NCI-H345 treated with DMSO at 0.1 percent for 48 hours (cell line): Measurements from ENCODE around the gene PLBD2.

Experiments used
- DNase-seq: peaks from one replicate; lab custom pipeline; 2025; ENCODE audit not compliant: unreplicated experiment; lab: John Stamatoyannopoulos, UW

Gene PLBD2

DNA sequence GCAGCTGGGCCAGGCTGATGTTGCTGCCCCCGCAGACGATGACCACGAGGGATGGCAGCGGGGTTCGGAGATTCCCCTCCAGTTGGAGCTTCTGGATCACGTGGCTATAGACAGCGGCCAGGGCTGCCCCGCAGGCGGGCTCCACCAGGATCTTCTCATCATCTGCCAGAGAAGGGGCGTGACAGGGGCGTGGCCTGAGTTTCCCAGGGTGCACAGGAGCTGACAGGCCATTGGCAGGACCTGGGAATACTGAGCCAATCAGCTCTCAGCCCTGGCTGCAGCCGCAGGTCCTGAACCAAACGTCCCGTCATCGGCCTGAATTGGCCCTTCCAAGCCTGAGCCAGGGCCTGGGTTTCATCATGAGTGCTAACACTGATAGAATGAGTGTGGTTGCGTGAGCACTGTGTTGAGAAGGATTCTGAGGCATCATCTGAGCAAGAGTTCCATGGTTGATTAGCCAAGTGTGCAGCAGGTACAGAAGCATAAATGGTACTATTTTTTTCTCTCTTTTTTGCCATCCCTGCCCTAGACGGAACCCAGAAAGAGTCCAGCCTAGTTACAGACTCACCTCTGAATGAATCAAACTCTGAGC lies 34.7 kb downstream of the PLBD2 start:
- DNase-seq, result no peak

DNA sequence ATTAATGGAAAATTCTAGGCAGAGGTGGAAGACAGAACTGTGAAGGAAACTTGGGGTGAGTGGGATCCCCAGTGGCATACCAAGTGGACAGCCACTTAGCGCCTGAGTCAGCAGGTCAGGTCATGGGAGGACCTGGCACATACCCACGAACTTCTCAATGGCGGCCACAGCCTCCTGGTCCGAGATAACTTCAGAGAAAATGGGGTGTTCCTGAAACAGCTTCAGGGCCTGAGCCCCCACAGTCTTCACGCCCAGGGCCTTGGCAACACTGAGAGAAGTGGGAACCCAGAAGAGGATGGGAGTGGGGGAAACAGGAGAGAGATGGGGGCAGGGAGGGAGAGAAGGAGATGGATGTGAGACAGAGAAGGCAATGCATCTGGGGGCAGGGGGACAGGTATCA lies 35.4 kb downstream of the PLBD2 start:
- DNase-seq, result no peak

DNA sequence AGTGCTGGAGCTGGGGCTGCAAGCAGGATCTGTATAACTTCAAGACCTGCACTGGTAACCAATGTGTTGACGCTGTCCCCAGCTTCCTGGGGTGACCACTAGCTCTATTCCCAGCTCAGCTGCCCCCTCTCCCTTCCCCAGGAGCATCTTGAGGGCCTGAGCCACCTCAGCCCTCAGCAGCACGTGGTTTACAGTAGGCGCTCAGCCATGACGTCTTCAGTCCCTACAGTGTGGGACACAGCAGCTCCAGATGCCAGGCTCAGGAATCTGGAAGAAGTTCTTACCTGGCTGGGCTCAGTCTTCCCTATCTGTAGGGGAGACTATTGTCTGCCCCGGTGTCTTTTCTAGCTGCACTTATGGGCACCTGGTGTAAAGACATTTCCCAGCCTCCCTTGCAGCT lies 36.7 kb downstream of the PLBD2 start:
- DNase-seq, result no peak

DNA sequence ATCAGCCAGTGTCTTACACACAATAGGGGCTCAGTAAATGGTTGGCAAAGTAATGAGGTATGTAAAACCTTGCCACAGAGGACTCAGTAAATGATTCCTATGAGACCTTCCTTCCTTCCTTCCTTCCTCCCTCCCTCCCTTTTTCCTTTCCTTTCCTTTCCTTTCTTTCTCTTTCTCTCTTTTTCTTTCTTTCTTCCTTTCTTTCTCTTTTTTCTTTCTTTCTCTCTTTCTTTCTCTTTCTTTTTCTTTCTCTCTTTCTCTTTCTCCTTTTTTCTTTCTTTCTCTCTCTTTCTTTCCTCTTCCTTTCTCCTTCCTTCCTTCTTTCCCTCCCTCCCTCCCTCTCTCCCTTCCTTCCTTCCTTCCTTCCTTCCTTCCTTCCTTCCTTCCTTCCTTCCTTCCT lies 37.8 kb downstream of the PLBD2 start:
- DNase-seq, result no peak

DNA sequence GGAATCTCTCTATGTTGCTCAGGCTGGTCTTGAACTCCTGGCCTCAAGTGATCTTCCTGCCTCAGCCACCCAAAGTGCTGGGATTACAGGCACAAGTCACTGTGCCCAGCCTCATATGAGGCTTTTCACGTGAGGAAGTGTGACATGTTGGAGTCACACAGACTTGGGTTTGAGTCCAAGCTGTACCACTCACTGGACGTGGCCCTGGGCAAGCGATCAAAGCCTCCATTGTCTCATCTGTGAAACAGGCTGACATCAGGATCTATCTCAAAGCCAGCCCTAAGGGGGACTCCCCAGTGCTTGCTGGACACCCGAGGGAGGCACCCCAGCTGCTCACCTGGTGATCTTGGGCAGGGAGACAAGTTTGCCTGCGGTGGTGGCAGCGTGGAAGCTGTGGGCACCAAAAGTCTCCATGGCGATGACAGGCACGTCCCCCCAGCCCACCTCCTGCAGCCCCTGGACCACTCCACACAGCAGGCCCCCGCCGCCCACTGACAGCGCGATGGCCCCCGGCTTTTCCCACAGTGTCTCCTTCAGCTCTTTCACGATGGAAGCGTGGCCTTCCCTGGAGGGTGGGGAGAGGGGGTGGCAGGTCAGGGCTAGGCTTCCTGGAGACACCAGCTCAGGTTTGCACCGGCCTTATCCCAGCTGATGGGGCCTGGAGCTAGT lies 38.6 kb downstream of the PLBD2 start:
- no peak for DNase-seq

DNA sequence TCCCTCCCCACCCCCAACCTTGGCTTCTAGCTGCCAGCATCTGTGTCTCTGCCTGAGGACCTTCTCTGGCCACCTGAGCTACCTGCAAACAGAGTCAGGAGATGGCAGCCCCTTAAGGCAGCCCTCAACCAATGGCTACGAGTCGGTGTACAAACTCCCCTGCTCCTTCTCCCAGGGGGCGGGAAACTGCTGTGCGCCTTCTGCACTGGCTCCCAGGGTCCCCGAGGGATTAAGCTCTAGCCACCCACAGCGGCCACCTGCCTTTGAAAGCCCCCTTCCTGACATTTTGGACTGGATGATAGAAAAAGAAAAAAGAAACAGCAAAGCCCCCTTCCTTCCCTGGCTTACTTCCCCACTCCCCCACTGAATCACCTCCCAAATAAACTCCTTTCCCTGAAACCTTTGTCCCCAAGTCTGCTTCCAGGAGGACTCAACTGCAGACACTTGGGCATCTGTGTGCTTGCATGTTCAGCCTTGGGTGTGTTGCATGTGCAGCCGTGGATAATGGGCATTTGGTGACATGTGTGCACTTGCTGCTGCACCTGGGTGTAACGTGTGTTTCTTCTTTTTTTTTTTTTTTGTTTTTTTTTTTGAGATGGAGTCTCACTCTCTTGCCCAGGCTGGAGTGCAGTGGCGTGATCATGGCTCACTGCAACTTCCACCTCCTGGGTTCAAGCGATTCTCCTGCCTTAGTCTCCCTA lies 39.3 kb downstream of the PLBD2 start:
- DNase-seq, result no peak

DNA sequence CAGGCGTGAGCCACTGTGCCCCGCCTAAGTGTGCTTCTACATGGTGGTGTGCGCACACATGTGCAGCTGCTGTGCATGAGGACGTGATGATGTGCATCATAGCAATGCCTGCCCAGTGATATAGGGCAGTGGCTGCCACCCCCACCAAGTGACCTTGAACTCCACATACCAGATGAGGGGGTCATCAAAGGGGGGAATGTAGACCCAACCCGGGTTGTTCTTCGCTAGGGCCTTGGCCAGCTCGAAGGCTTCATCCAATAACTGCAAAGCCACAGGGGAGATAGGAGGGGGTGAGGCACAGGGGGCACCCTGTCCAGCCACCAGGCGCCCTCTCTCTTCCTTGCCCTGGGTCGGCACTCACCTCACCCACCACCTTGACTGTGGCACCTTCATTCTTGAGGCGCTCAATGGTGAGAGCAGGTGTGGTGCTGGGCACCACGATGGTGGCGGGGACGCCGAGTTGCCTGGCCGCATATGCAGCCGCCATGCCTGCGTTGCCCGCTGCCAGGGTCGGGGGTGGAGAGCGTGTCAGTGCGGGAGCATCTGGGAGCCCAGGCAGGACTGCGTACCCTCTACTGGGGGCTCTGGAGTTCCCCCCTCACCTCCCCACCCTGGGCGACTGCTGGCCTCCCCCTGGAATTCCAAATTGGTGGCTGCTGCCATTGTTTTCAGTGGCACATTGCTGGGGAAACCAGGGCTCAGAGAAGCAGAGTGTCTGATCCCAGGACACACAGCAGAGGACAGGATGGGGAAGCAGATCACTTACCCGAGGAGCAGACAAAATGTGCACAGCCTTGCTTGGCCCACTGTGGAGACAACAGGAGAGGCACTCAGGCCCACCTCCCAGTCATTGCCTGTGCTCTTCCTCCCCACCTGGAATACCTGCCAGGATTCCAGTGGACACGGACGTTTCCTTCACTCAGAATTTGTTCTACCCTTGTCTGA lies 40.2 kb downstream of the PLBD2 start:
- no peak for DNase-seq

DNA sequence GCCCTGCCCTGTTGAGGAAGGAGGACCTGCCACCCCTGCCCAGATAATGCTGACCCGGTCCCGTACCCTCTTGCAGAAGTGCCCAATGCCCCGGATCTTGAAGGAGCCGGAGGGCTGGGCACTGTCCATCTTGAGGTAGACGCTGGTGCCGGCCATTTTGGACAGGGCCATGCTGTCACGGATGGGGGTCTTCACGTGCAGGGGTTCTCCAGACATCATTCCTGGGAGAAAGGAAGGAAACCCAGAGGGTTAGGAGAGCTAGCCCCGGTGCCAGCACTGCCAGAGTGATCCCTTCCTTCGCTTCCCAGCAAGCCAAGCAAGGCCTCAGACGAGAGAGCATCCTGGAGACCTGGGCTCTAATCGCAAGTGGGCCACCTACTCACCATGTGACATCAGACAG lies 41.1 kb downstream of the PLBD2 start:
- no peak for DNase-seq

DNA sequence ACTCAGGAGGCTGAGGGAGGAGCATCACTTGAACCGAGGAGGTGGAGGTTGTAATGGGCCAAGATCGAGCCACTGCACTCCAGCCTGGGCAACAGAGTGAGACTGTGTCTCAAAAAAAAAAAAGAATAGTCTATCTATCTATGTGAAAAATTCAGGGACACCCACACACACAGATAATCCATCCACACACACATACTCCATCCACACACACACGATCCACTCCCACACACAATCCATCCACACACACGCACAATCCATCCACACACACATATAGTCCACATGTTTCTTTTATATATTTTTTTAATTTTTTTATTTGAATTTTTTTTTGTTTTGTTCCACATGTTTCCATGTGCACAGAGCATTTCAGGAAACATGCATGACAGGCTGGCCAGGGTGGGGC lies 42.0 kb downstream of the PLBD2 start:
- no peak for DNase-seq

DNA sequence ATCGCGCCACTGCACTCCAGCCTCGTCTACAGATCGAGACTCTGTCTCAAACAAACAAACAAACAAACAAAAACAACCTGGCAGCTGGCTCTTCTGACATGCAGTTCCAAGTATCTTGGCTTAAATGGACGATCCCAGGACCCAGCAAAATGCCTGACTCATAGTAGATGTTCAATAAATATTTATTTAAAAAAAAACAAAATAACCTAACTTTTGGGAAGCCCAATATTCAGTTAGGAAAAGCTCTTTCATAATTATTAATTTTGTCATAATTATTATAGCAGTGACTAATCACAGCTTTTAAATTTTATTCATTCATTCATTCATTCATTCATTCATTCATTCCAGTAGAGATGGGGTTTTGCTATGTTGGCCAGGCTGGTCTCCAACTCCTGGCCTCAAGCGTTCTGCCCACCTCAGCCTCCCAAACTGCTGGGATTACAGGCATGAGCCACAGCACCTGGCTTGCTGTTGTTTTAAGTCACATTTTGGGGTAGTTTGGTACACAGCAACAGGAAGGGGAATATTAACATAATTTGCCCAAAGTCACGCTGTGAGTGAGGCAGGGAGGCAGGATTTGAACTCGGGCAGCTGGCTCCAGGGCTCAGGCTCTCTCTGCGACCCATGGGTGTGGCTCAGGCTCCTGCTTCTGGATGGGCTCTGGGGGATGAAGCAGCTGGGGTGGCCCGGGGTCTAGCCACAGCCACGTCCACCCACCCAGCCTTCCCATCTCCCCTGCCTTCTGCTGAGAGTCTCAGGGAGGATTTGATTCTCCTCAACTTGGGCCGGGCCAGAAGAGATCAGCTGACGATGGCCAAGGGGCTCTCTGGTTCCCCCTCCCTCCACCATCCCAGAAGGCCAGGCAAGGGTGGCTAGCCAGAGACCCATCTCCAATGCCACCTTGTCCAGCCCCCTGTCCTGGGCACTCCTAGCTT lies 42.9 kb downstream of the PLBD2 start:
- no peak for DNase-seq

DNA sequence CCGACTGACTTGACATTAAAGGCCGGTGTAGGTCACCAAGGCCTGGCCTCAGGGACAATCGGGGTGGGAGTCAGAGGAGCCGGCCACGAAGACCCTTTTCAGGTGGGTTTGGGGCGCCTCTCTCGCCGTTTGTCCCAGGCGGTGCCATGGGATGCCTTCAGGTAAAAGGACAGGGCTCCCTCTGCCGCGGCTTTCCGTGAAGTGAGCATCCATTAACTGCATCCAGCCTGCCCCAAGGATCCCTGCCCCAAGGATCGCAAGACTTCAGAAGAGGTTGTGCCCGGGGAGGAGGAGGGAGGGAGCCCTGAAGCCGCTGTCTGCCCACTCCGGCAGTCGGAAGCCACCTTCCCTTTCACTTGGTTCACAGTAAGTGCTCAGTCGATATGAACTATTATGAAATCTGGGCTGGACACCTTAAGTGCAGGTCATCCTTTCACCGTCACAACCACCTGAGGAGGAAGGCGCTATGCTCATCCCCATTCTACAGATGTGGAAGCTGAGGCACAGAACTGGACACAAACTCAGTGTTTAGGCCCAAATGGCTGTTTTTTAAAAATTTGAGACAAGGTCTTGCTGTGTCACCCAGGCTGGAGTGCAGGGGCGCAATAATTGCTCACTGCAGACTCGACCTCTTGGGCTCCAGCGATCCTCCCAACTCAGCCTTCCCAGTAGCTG lies 44.3 kb downstream of the PLBD2 start:
- no peak for DNase-seq

DNA sequence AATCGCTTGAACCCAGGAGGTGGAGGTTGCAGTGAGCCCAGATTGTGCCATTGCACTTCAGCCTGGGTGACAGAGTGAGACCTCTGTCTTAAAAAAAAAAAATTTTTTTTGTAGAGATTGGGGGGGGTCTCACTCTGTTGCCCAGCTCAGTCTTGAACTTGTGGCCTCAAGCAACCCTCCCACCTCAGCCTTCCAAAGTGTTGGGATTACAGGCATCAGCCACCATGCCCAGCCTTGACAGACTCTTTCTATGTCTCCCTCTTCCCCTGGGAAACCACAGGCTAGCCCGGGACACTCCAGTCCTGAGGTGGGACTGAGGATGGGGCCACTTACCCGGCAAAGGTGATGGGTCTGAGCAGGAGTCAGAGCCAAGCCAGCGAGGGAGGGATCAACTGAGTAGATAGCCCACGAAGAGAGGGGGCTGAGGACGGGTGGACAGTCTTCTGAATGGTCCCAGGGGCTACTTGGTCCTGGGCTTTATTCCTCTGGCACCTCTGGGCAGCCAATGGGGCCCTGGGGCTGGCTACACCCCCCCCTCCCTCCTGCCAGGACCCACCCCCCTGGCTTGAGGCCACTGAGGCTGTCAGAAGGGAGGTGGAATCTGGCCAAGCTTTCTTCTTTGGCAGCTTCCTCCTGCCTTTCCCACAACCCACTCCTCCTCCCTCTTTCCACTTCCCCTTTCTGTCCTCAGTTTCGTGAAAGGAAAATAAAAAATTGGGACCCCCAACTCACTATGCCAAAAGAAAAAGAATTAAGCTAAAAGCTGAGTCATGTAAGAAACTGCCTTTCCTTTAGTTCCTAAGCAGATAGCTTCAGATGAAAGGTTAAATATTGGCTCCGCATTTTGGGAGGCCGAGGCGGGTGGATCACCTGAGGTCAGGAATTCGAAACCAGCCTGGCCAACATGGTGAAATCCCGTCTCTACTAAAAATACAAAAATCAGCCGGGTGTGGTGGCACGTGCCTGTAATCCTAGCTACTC lies 45.3 kb downstream of the PLBD2 start, which contains the start of gene SDS:
Gene SDS (minus strand): TSS at position 453 of the 981 bp plus-strand sequence. CDS start 4,179 bp downstream, outside the sequence.
- DNase-seq, result no peak

DNA sequence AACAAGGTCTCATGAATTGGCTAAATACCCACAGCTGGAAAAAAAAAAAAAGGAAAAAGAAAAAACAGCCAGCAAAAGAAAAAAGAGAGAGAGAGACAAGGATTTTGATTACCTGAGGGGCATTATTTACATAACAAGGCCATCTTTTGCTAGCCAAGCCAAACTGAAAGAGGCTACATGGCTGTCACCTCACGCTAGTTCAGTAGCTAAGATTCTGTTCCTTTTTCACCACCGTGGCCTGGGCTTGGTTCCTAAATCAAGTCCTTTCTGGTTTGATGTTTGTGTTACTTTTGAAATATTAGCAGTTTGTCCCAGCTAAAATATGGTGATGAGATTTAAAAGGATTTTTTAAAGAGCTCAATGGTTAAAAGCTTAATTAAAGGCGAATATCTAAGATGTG lies 47.3 kb downstream of the PLBD2 start:
- no peak for DNase-seq

DNA sequence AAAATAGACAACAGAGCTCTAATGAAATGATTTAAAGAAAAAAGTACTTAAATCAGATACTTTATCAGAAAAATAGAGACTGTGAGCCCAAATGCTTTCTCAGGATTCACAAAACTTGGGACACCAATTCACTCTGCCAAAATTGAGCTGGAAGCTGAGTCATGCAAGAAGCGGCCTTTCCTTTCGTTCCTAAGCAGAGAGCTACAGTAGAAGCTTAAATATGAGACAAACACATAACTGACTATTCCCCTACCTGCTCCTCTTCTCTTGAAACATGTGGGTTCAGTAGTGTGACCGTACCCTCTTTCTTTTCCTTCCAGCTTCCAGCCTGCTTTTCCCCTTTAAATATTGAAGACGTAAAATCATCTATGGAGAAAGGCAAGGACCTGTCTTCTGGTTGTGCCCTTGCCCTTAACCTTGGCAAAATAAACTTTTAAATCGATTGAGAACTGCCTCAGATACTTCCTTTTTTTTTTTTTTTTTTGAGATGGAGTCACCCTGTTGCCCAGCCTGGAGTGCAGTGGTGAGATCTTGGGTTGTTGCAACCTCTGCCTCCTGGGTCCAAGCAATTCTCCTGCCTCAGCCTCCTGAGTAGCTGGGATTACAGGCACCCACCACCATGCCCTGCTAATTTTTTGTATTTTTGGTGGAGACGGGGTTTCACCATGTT lies 49.7 kb downstream of the PLBD2 start:
- no peak for DNase-seq

DNA sequence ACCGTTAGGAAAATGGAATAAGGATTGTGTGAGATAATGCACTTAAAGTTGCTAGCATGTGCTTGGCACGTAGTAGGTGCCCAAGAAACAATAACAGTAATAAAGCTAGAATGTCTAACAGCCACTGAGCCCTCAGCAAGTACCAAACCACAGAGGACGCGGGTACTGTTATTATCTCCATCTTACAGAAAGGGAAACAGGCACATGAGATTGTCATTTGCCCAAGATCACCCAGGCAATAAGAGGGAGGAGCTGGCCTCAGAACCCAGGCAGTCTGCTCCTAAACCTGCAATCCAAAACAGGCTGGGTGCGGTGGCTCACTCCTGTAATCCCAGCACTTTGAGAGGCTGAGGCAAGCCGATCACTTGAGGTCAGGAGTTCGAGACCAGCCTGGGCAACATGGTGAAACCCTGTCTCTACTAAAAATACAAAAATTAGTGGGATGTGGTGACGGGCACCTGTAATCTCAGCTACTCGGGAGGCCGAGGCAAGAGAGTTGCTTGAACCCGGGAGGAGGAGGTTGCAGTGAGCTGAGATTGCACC lies 50.4 kb downstream of the PLBD2 start:
- no peak for DNase-seq

DNA sequence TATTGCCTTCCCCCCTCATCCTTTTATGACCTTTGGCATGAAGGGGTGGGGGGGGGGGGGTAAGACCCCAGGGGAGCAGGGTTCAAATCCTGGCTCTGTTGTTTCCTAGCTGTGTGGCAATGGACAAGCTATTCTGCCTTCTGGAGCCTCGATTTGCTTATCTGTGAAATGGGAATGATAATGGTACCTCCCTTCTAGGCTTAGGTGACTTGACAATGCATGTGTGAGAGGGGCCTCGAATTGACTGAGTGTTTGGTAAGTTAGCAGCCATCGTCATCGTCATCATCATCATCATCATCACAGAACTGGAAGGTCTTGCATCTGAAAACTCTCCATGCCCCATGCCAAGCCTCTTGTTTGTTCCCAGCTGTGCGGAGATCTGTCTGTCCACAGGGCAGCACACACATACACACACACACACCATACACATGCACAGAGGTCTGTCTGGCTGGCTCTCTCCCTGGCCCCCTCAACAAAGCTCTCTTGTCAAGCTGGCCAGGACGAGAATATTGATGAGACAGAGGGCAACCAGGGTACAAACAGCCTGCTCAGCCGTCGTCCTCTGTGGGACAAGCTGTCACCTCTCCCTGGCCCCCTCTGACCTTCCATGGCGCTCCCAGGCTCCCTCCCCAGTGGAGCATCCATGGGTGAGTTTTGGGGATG lies 51.2 kb downstream of the PLBD2 start:
- DNase-seq, result no peak

DNA sequence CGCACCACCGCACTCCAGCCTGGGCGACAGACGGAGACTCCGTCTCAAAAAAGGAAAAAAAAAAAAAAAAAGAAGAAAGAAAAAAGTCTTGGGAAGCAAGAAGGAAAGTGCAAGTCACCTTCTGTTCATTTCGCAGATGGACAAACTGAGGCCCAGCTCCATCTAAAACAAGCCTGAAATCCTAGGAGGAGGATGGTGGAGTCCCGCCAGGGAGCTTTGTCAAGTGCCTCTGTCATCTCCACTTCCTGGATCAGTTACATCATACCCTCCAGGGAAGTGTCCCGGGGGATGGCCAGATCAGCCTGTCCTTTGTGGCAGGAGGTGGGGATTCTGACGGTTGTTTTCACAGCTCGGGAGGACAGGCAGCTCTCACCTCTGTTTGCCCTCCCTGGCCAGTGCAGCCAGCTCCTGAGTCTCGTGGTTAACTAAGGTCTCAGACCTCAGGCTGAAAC lies 55.1 kb downstream of the PLBD2 start:
- no peak for DNase-seq
